Peyer's patch (tissue), 4 donors: ENCODE measurements around the gene PTRH1. TPM values are rescaled to one million over a fixed set of nuclear protein-coding genes. Genes with fewer than 3 reads are reported as not detected.

ENCODE experiments used
- DNase-seq, 3 donors: peaks; one replicate each; pipeline ENCODE4 v3.0.0-alpha.2; 2017 to 2019
- H3K27ac ChIP-seq, 4 donors: fragments of 200-600 bp; sonication (generic); one replicate each; pipeline ENCODE4 v1.5.1; 2016 to 2019
- H3K27me3 ChIP-seq, 2 donors: fragments of 200-600 bp; sonication (generic); one replicate each; pipeline ENCODE4 v1.5.1; 2019
- H3K36me3 ChIP-seq, 3 donors: fragments of 200-600 bp; sonication (generic); one replicate each; pipeline ENCODE4 v1.5.1; 2016 to 2019
- H3K4me1 ChIP-seq, 4 donors: fragments of 200-600 bp; sonication (generic); one replicate each; pipeline ENCODE4 v1.5.1; 2016 to 2019
- H3K4me3 ChIP-seq, 4 donors: fragments of 200-600 bp; sonication (generic); 1 replicate in 3 of 4; 2 replicates in 1 of 4; pipeline ENCODE4 v1.5.1; 2016 to 2019; ENCODE audit warnings: mild to moderate bottlenecking in 1 of 4
- H3K9me3 ChIP-seq, 4 donors: fragments of 200-600 bp; sonication (generic); one replicate each; pipeline ENCODE4 v1.5.1; 2016 to 2019; ENCODE audit warnings: mild to moderate bottlenecking in 1 of 4
- CTCF ChIP-seq, 6 experiments: fragments of 450-650 bp in 4 of 6; fragments of 200-600 bp in 2 of 6; sonication (generic) in 1 of 6; IDR thresholded peaks; one replicate each; pipeline ENCODE4 v1.5.1; 2017 to 2019; ENCODE audit warnings: antibody characterized with exemption in 6 of 6, mild to moderate bottlenecking in 3 of 6, moderate library complexity in 1 of 6
- POLR2A ChIP-seq, 2 donors: fragments of 450-650 bp; IDR thresholded peaks; one replicate each; pipeline ENCODE4 v1.5.1; 2017; ENCODE audit warnings: antibody characterized with exemption in 2 of 2, mild to moderate bottlenecking in 2 of 2, moderate library complexity in 2 of 2
- total RNA-seq, 4 donors: library from RNA; depleted of rRNA; stranded (reverse); fragments of >200 nt; gene quantifications; one replicate each; pipeline ENCODE4 v1.1.0, GENCODE V29; 2016

PTRH1 gene
- total RNA-seq, 4 donors from 2014 or later = 5.2 to 14.9 (median 7.9) TPM; not detected in 1

GRCh38 chr9:127703289-127703946 is 12.0 kb downstream of the PTRH1 start:
- H3K27me3 ChIP-seq = no peaks in the 10 kb centered on the region
- no peaks in the 10 kb centered on the region for H3K9me3 ChIP-seq
- H3K27ac ChIP-seq = no peak overlapping the region
- no peak for DNase-seq
- H3K4me3 ChIP-seq = no peak overlapping the region
- no peaks in the 10 kb centered on the region for H3K36me3 ChIP-seq
- TF ChIP-seq CTCF (IDR thresholded peaks at IDR 0.05) (no peak), POLR2A (IDR thresholded peaks at IDR 0.05) (no peak)
- H3K4me1 ChIP-seq = no peaks in the 10 kb centered on the region

GRCh38 chr9:127700594-127701255 is 14.7 kb downstream of the PTRH1 start:
- Histone ChIP-seq H3K9me3 (no peaks in the 10 kb centered on the region), H3K27me3 (no peaks in the 10 kb centered on the region), H3K4me1 (no peaks in the 10 kb centered on the region), H3K4me3 (no peak overlapping the region), H3K36me3 (no peaks in the 10 kb centered on the region), H3K27ac (no peak overlapping the region)
- DNase-seq = no peak
- TF ChIP-seq POLR2A (IDR thresholded peaks at IDR 0.05) (no peak), CTCF (IDR thresholded peaks at IDR 0.05) (no peak)

- no peaks in the 10 kb centered on the region for H3K27me3 ChIP-seq
- no peak for DNase-seq
- H3K36me3 ChIP-seq = no peaks in the 10 kb centered on the region
- H3K27ac ChIP-seq = peak overlapping the region in 1 of 4 donors; percentile 82
- no peaks in the 10 kb centered on the region for H3K4me1 ChIP-seq
- no peak for TF ChIP-seq CTCF (IDR thresholded peaks at IDR 0.05)
- TF ChIP-seq POLR2A (IDR thresholded peaks at IDR 0.05) = no peak
- H3K9me3 ChIP-seq = no peaks in the 10 kb centered on the region
- no peak overlapping the region for H3K4me3 ChIP-seq
These were observed 15.3 kb downstream of the PTRH1 start for GRCh38 chr9:127700140-127700539.

DNA sequence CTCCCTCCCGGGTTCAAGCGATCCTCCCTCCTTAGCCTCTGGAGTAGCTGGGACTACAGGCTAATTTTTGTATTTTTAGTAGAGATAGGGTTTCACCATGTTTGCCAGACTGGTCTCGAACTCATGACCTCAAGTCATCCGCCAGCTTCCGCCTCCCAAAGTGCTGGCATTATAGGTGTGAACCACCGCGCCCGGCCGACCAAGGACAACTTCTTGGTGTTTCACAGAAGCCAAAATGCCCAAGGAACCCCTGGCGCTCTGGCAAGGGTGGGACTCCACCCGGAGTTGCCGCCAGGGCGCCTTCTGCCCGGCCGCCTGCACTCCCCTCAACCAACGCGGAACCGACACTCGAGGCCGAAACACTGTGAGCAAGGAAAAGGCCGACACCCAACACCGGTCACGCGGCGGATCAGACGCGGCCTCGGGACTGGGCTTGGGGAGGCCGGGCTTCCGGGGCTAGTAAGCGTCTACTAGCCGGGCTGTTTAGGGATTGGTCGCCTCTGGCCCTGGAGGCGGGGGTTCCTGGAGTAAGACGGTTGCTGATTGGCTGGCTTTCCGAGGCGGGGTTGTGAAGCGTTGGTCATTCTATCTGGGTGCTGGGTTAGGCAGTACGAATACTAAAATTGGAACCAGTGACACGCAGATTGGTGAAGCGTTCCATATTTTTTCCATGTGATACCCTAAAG is 16.3 kb downstream of the PTRH1 start:
- H3K27me3 ChIP-seq = no peaks in the 10 kb centered on the region
- H3K4me1 ChIP-seq = no peaks in the 10 kb centered on the region
- TF ChIP-seq POLR2A (IDR thresholded peaks at IDR 0.05) = peak in 1 of 2 donors; percentile 36
- peak in 3 of 6 experiments; percentile 11 to 21 (median 20) for TF ChIP-seq CTCF (IDR thresholded peaks at IDR 0.05)
- H3K9me3 ChIP-seq = no peaks in the 10 kb centered on the region
- peak overlapping the region; percentile 16 to 44 (median 33) for H3K4me3 ChIP-seq
- H3K36me3 ChIP-seq = no peaks in the 10 kb centered on the region
- peak overlapping the region; percentile 61 to 82 (median 72) for H3K27ac ChIP-seq
- DNase-seq = peak; percentile 90 to 96 (median 90)

- Histone ChIP-seq H3K9me3 (no peaks in the 10 kb centered on the region), H3K4me3 (no peak overlapping the region), H3K36me3 (no peaks in the 10 kb centered on the region), H3K4me1 (no peaks in the 10 kb centered on the region), H3K27me3 (no peaks in the 10 kb centered on the region), H3K27ac (no peak overlapping the region)
- no peak for DNase-seq
- TF ChIP-seq CTCF (IDR thresholded peaks at IDR 0.05) (no peak), POLR2A (IDR thresholded peaks at IDR 0.05) (no peak)
These were observed 17.1 kb downstream of the PTRH1 start for GRCh38 chr9:127698386-127698785.
